H9 (cell line): Measurements from ENCODE around the gene PLEKHM3. TPM values are rescaled to one million over a fixed set of nuclear protein-coding genes. Genes with fewer than 3 reads are reported as not detected.

Experiments used
- DNase-seq: peaks from one replicate; pipeline ENCODE4 v3.0.0-alpha.2; 2017
- H2AFZ ChIP-seq: one replicate; pipeline ENCODE4 v1.6.1; 2013; ENCODE audit warnings: mild to moderate bottlenecking, low read length, control low read depth, moderate library complexity
- H2AK5ac ChIP-seq: 2 replicates; pipeline ENCODE4 v1.6.1; 2013; ENCODE audit warnings: low read length, control low read depth, mixed read lengths; ENCODE audit not compliant: insufficient read length
- H2BK120ac ChIP-seq: one replicate; pipeline ENCODE4 v1.6.1; 2013; ENCODE audit warnings: low read depth, mild to moderate bottlenecking, low read length, control low read depth, inconsistent platforms; ENCODE audit not compliant: poor library complexity, severe bottlenecking
- H2BK12ac ChIP-seq: 2 replicates; pipeline ENCODE4 v1.6.1; 2013; ENCODE audit warnings: low read length, control low read depth, mixed read lengths, low read depth; ENCODE audit not compliant: insufficient read length
- H2BK15ac ChIP-seq: 2 replicates; pipeline ENCODE4 v1.6.1; 2013; ENCODE audit warnings: low read depth, low read length, control low read depth
- H2BK20ac ChIP-seq: one replicate; pipeline ENCODE4 v1.6.1; 2013; ENCODE audit warnings: low read depth, mild to moderate bottlenecking, low read length, control low read depth, inconsistent platforms; ENCODE audit not compliant: poor library complexity, severe bottlenecking
- H2BK5ac ChIP-seq: 2 replicates; pipeline ENCODE4 v1.6.1; 2013; ENCODE audit warnings: low read length, control low read depth, mixed read lengths; ENCODE audit not compliant: insufficient read length
- H3K14ac ChIP-seq: 2 replicates; pipeline ENCODE4 v1.6.1; 2013; ENCODE audit warnings: low read length, control low read depth; ENCODE audit not compliant: insufficient read depth
- H3K18ac ChIP-seq: 2 replicates; pipeline ENCODE4 v1.6.1; 2013; ENCODE audit warnings: low read depth, mild to moderate bottlenecking, mixed read lengths, low read length, control low read depth; ENCODE audit not compliant: insufficient read length
- H3K23ac ChIP-seq: 2 replicates; pipeline ENCODE4 v1.6.1; 2013; ENCODE audit warnings: low read length, control low read depth, mixed read lengths, low read depth; ENCODE audit not compliant: insufficient read length
- H3K23me2 ChIP-seq: 2 replicates; pipeline ENCODE4 v1.6.1; 2013; ENCODE audit warnings: low read depth, mild to moderate bottlenecking, mixed read lengths, low read length, control low read depth; ENCODE audit not compliant: insufficient read length, poor library complexity, severe bottlenecking
- H3K27ac ChIP-seq: 2 replicates; pipeline ENCODE4 v1.5.1; 2013; ENCODE audit warnings: low read length, control low read depth, mixed read lengths, low read depth; ENCODE audit not compliant: insufficient read length
- H3K27me3 ChIP-seq: 2 replicates; pipeline ENCODE4 v1.6.1; 2013; ENCODE audit warnings: low read length, control low read depth, inconsistent platforms; ENCODE audit not compliant: insufficient read depth
- H3K4ac ChIP-seq: 2 replicates; pipeline ENCODE4 v1.6.1; 2013; ENCODE audit warnings: low read depth, mild to moderate bottlenecking, control low read depth, inconsistent platforms, low read length, moderate library complexity
- H3K4me1 ChIP-seq: 2 replicates; pipeline ENCODE4 v1.6.1; 2013; ENCODE audit warnings: low read length, control low read depth, inconsistent platforms; ENCODE audit not compliant: insufficient read depth
- H3K4me2 ChIP-seq: 2 replicates; pipeline ENCODE4 v1.6.1; 2013; ENCODE audit warnings: low read length, control low read depth, mixed read lengths; ENCODE audit not compliant: insufficient read length, insufficient read depth
- H3K56ac ChIP-seq: 2 replicates; pipeline ENCODE4 v1.6.1; 2013; ENCODE audit warnings: low read depth, mild to moderate bottlenecking, mixed read lengths, low read length, control low read depth; ENCODE audit not compliant: insufficient read length
- H3K79me1 ChIP-seq: 2 replicates; pipeline ENCODE4 v1.6.1; 2013; ENCODE audit warnings: low read depth, mild to moderate bottlenecking, moderate library complexity, low read length, control low read depth, inconsistent platforms; ENCODE audit not compliant: insufficient read depth, poor library complexity, severe bottlenecking
- H3K79me2 ChIP-seq: 2 replicates; pipeline ENCODE4 v1.6.1; 2013; ENCODE audit warnings: low read length, control low read depth, inconsistent platforms; ENCODE audit not compliant: insufficient read depth
- H3K9ac ChIP-seq: 2 replicates; pipeline ENCODE4 v1.6.1; 2013; ENCODE audit warnings: low read length, control low read depth, mixed read lengths; ENCODE audit not compliant: insufficient read length; ENCODE audit errors: extremely low read depth
- H3K9me3 ChIP-seq: one replicate; pipeline ENCODE4 v1.6.1; 2013; ENCODE audit warnings: low read depth, low read length, inconsistent platforms; ENCODE audit not compliant: control insufficient read depth
- H3T11ph ChIP-seq: one replicate; pipeline ENCODE4 v1.6.1; 2013; ENCODE audit warnings: mild to moderate bottlenecking, low read length, control low read depth, inconsistent platforms
- H4K20me1 ChIP-seq: one replicate; pipeline ENCODE4 v1.6.1; 2013; ENCODE audit not compliant: control insufficient read depth, insufficient read length, insufficient read depth
- H4K5ac ChIP-seq: 2 replicates; pipeline ENCODE4 v1.6.1; 2013; ENCODE audit warnings: low read depth, mild to moderate bottlenecking, mixed read lengths, low read length, control low read depth; ENCODE audit not compliant: insufficient read length
- H4K8ac ChIP-seq: replicated peaks from 2 replicates; pipeline ENCODE4 v1.6.1; 2013; ENCODE audit warnings: low read length, control low read depth, mixed read lengths, low read depth; ENCODE audit not compliant: insufficient read length
- H4K91ac ChIP-seq: 2 replicates; pipeline ENCODE4 v1.6.1; 2013; ENCODE audit warnings: low read depth, mild to moderate bottlenecking, moderate library complexity, mixed read lengths, low read length, control low read depth; ENCODE audit not compliant: insufficient read length
- H3K27ac Mint-ChIP-seq, 3 experiments: 2 replicates in 2 of 3; 3 replicates in 1 of 3; pipeline ENCODE4 v1.8.0; 2020 to 2021; ENCODE audit warnings: mixed read lengths in 3 of 3, mild to moderate bottlenecking in 1 of 3, moderate library complexity in 1 of 3
- H3K27me3 Mint-ChIP-seq: 2 replicates; pipeline ENCODE4 v1.8.0; 2021; ENCODE audit warnings: low read depth, mild to moderate bottlenecking, moderate library complexity, mixed read lengths
- H3K36me3 Mint-ChIP-seq, 3 experiments: 2 replicates in 2 of 3; 3 replicates in 1 of 3; pipeline ENCODE4 v1.8.0; 2020 to 2021; ENCODE audit warnings: low read depth in 3 of 3, mixed read lengths in 3 of 3; ENCODE audit not compliant: insufficient read depth in 1 of 3
- H3K4me1 Mint-ChIP-seq, 2 experiments: 2 replicates each; pipeline ENCODE4 v1.8.0; 2020; ENCODE audit warnings: mixed read lengths in 2 of 2
- H3K4me3 Mint-ChIP-seq, 2 experiments: 2 replicates in 1 of 2; 3 replicates in 1 of 2; pipeline ENCODE4 v1.8.0; 2020 to 2021; ENCODE audit warnings: mild to moderate bottlenecking in 2 of 2, mixed read lengths in 2 of 2, moderate library complexity in 1 of 2
- H3K9me3 Mint-ChIP-seq, 2 experiments: 2 replicates in 1 of 2; 3 replicates in 1 of 2; pipeline ENCODE4 v1.8.0; 2020; ENCODE audit warnings: mild to moderate bottlenecking in 2 of 2, mixed read lengths in 2 of 2, moderate library complexity in 1 of 2
- WGBS: extraction: QIAGEN DNeasy Blood & Tissue Kit; methylation state at CpG from one replicate; pipeline ENCODE4 v1.1.7; 2013; ENCODE audit warnings: missing lambda C conversion rate, low lambda C conversion rate, mixed read lengths; ENCODE audit not compliant: insufficient read length; ENCODE audit errors: extremely low coverage; 5-methylcytosine and 5-hydroxymethylcytosine counted together
- total RNA-seq: library from RNA; stranded (reverse); gene quantifications from 2 replicates; pipeline ENCODE4 v1.2.1, GENCODE V29; 2021
- TF ChIP-seq, protein P1 (sequence below): fragments of 200-600 bp; sonication (generic); conservative IDR thresholded peaks from 3 replicates; pipeline ENCODE4 v1.8.0; 2021; ENCODE audit warnings: antibody characterized with exemption, mild to moderate bottlenecking

The PLEKHM3 gene
- total RNA-seq, 1 experiment from 2014 or later: 7.5 TPM

DNA sequence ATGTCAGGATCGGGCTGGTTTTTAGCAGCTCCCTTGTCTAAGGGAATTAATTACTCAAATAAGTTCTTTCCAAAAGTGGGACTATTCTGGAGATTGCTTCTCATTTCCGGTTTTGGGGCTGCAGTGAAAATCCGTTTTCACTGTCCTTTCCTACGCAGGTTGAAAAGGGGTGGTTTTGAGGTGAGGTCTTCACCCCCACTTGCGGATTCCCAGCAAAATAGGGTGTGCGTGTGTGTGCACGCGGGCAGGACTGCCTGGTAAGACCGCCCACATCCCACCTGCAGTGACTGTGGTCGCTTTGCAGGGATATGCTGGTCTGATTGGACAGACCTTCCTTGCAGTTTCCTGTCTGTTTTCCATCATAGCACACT lies 472 bp upstream of the PLEKHM3 start:
- no CpG with 5 or more reads among the region's 10 CpGs for WGBS
- H2AFZ ChIP-seq: peak overlapping the region; percentile 100
- H3K9me3 Mint-ChIP-seq: no peaks in the 10 kb centered on the region
- 0 out of 2 replicates have a peak overlapping the region, but pooled peaks have one; percentile 56 for H3K14ac ChIP-seq
- H3K18ac ChIP-seq: peak overlapping the region; percentile 90
- peaks cover 5% of the 10 kb centered on the region for H3K23me2 ChIP-seq
- peak overlapping the region; percentile 86 for H3K9ac ChIP-seq
- no peaks in the 10 kb centered on the region for H3K79me2 ChIP-seq
- H3K23ac ChIP-seq: no peak overlapping the region
- H3K79me1 ChIP-seq: no peaks in the 10 kb centered on the region
- H3K9me3 ChIP-seq: no peaks in the 10 kb centered on the region
- H3K27ac ChIP-seq: no peak overlapping the region
- H2AK5ac ChIP-seq: no peak overlapping the region
- no peaks in the 10 kb centered on the region for H3K27me3 ChIP-seq
- H3K4me3 Mint-ChIP-seq: peak overlapping the region; percentile 85 to 93
- no peak overlapping the region for H3K4ac ChIP-seq
- no peak overlapping the region for H2BK5ac ChIP-seq
- H3T11ph ChIP-seq: no peak overlapping the region
- H4K91ac ChIP-seq: no peak overlapping the region
- peak overlapping the region; percentile 91 for H3K4me2 ChIP-seq
- no peaks in the 10 kb centered on the region for H3K36me3 Mint-ChIP-seq
- H4K5ac ChIP-seq: peak overlapping the region; percentile 48
- H3K4me1 ChIP-seq: no peaks in the 10 kb centered on the region; the same call in 1 of the 2 replicates
- H2BK15ac ChIP-seq: no peak overlapping the region
- DNase-seq: peak; percentile 37
- no peak overlapping the region for H2BK20ac ChIP-seq
- no peaks in the 10 kb centered on the region for H4K20me1 ChIP-seq
- peaks cover 9 to 10% of the 10 kb centered on the region in 2 experiments for H3K4me1 Mint-ChIP-seq
- H2BK12ac ChIP-seq: no peak overlapping the region
- H3K56ac ChIP-seq: no peak overlapping the region
- H3K27ac Mint-ChIP-seq: peak overlapping the region; percentile 44 to 95 (median 72); a peak in 6 of 7 replicates
- no peaks in the 10 kb centered on the region; the same call in 1 of the 2 replicates for H3K27me3 Mint-ChIP-seq
- peak overlapping the region; percentile 79 for H4K8ac ChIP-seq
- TF ChIP-seq, protein P1, sequence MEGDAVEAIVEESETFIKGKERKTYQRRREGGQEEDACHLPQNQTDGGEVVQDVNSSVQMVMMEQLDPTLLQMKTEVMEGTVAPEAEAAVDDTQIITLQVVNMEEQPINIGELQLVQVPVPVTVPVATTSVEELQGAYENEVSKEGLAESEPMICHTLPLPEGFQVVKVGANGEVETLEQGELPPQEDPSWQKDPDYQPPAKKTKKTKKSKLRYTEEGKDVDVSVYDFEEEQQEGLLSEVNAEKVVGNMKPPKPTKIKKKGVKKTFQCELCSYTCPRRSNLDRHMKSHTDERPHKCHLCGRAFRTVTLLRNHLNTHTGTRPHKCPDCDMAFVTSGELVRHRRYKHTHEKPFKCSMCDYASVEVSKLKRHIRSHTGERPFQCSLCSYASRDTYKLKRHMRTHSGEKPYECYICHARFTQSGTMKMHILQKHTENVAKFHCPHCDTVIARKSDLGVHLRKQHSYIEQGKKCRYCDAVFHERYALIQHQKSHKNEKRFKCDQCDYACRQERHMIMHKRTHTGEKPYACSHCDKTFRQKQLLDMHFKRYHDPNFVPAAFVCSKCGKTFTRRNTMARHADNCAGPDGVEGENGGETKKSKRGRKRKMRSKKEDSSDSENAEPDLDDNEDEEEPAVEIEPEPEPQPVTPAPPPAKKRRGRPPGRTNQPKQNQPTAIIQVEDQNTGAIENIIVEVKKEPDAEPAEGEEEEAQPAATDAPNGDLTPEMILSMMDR: no peak
- H2BK120ac ChIP-seq: no peak overlapping the region
